ENCODE data around the gene APPL1.
"Not testable (repeated sequence)": the region's sequence is repeated elsewhere in the genome, so short reads cannot be mapped to it uniquely, and the experiment has no call there.

The APPL1 gene

GRCh38 chr3:57274845-57275244 is 47.3 kb downstream of the APPL1 start:
- no peak for DNase-seq

- DNase-seq: no peak
Measured at GRCh38 chr3:57275393-57275792, 47.9 kb downstream of the APPL1 start.

- no peak for DNase-seq
Measured at GRCh38 chr3:57278237-57278636, 50.7 kb downstream of the APPL1 start.

GRCh38 chr3:57279685-57280084 is 52.2 kb downstream of the APPL1 start:
- DNase-seq: no peak

- DNase-seq: no peak
Measured at GRCh38 chr3:57281715-57282114, 54.2 kb downstream of the APPL1 start.

GRCh38 chr3:57283334-57283733 is 55.8 kb downstream of the APPL1 start:
- DNase-seq: no peak

- no peak for DNase-seq
Measured at GRCh38 chr3:57287205-57287604, 59.7 kb downstream of the APPL1 start.

- DNase-seq: no peak
Measured at GRCh38 chr3:57288403-57288802, 60.9 kb downstream of the APPL1 start.

- no peak for DNase-seq
Measured at GRCh38 chr3:57292159-57292896, 64.8 kb downstream of the APPL1 start, which contains the start of gene ASB14. TSS of gene ASB14 (minus strand) at chr3:57292685. CDS start at chr3:57292033, 652 bp downstream.

- DNase-seq: no peak
Measured at GRCh38 chr3:57292897-57293526, 65.5 kb downstream of the APPL1 start.

- DNase-seq: no peak
Measured at GRCh38 chr3:57298041-57298440, 70.5 kb downstream of the APPL1 start.

GRCh38 chr3:57303520-57303919 is 76.0 kb downstream of the APPL1 start:
- not testable (repeated sequence) for DNase-seq

- no peak for DNase-seq
Measured at GRCh38 chr3:57309769-57310360, 82.3 kb downstream of the APPL1 start.

- DNase-seq: no peak
Measured at GRCh38 chr3:57314204-57314603, 86.7 kb downstream of the APPL1 start.

Data from stimulated activated naive CD4-positive, alpha-beta T cell treated with Interleukin-2 at 50 U/mL for 16 hours (primary cell).